HEK293 (cell line): ENCODE results near the gene PNMA1.

ENCODE experiments used
- FEZF1 ChIP-seq: fragments of 450-650 bp; formaldehyde crosslinking; IDR thresholded peaks from 2 replicates; pipeline ENCODE4 v1.5.1; 2016; ENCODE audit warnings: missing biosample characterization, missing genetic modification characterization
- GLI4 ChIP-seq: fragments of 450-650 bp; formaldehyde crosslinking; IDR thresholded peaks from 2 replicates; pipeline ENCODE4 v1.5.1; 2016; ENCODE audit warnings: missing biosample characterization, missing genetic modification characterization
- GLIS2 ChIP-seq: fragments of 450-650 bp; formaldehyde crosslinking; IDR thresholded peaks from 2 replicates; pipeline ENCODE4 v1.5.1; 2016; ENCODE audit warnings: missing biosample characterization, missing genetic modification characterization
- KLF9 ChIP-seq: fragments of 450-650 bp; formaldehyde crosslinking; IDR thresholded peaks from 2 replicates; pipeline ENCODE4 v1.5.1; 2016; ENCODE audit warnings: missing biosample characterization, missing genetic modification characterization, low read depth
- RBAK ChIP-seq: fragments of 450-650 bp; formaldehyde crosslinking; IDR thresholded peaks from 2 replicates; pipeline ENCODE4 v1.5.1; 2016; ENCODE audit warnings: missing biosample characterization, missing genetic modification characterization
- SETDB1 ChIP-seq: IDR thresholded peaks from one replicate; pipeline ENCODE4 v1.6.1; 2017; ENCODE audit warnings: mild to moderate bottlenecking, low read length, moderate library complexity, mixed read lengths; ENCODE audit not compliant: insufficient read length
- TRIM28 ChIP-seq: IDR thresholded peaks from 2 replicates; pipeline ENCODE4 v1.6.1; 2011; ENCODE audit warnings: low read length, control low read depth, borderline replicate concordance
- ZBTB17 ChIP-seq: fragments of 450-650 bp; formaldehyde crosslinking; IDR thresholded peaks from 2 replicates; pipeline ENCODE4 v1.5.1; 2016; ENCODE audit warnings: missing biosample characterization, missing genetic modification characterization
- ZFP37 ChIP-seq: fragments of 450-650 bp; formaldehyde crosslinking; IDR thresholded peaks from 2 replicates; pipeline ENCODE4 v1.5.1; 2016; ENCODE audit warnings: missing biosample characterization, missing genetic modification characterization
- ZNF10 ChIP-seq: fragments of 450-650 bp; formaldehyde crosslinking; IDR thresholded peaks from 2 replicates; pipeline ENCODE4 v1.5.1; 2017; ENCODE audit warnings: missing biosample characterization, missing genetic modification characterization
- ZNF112 ChIP-seq: fragments of 450-650 bp; formaldehyde crosslinking; IDR thresholded peaks from 2 replicates; pipeline ENCODE4 v1.5.0; 2017; ENCODE audit warnings: missing biosample characterization, missing genetic modification characterization
- ZNF140 ChIP-seq: fragments of 450-650 bp; formaldehyde crosslinking; IDR thresholded peaks from 2 replicates; pipeline ENCODE4 v1.5.1; 2016; ENCODE audit warnings: missing biosample characterization, missing genetic modification characterization
- ZNF148 ChIP-seq: fragments of 450-650 bp; formaldehyde crosslinking; IDR thresholded peaks from 2 replicates; pipeline ENCODE4 v1.5.0; 2017; ENCODE audit warnings: missing biosample characterization, missing genetic modification characterization, borderline replicate concordance
- ZNF16 ChIP-seq: fragments of 450-650 bp; formaldehyde crosslinking; IDR thresholded peaks from 2 replicates; pipeline ENCODE4 v1.5.1; 2016; ENCODE audit warnings: low read depth, missing biosample characterization, missing genetic modification characterization
- ZNF169 ChIP-seq: fragments of 450-650 bp; formaldehyde crosslinking; IDR thresholded peaks from 2 replicates; pipeline ENCODE4 v1.5.1; 2016; ENCODE audit warnings: missing biosample characterization, missing genetic modification characterization
- ZNF292 ChIP-seq: fragments of 450-650 bp; formaldehyde crosslinking; IDR thresholded peaks from 2 replicates; pipeline ENCODE4 v1.5.1; 2016; ENCODE audit warnings: low read depth, missing biosample characterization, missing genetic modification characterization, borderline replicate concordance
- ZNF302 ChIP-seq: fragments of 450-650 bp; formaldehyde crosslinking; IDR thresholded peaks from 2 replicates; pipeline ENCODE4 v1.5.1; 2016; ENCODE audit warnings: missing biosample characterization, missing genetic modification characterization, low read depth
- ZNF350 ChIP-seq: fragments of 450-650 bp; formaldehyde crosslinking; IDR thresholded peaks from 2 replicates; pipeline ENCODE4 v1.5.0; 2017; ENCODE audit warnings: missing biosample characterization, mild to moderate bottlenecking, missing genetic modification characterization
- ZNF398 ChIP-seq: fragments of 450-650 bp; formaldehyde crosslinking; IDR thresholded peaks from 2 replicates; pipeline ENCODE4 v1.5.1; 2017; ENCODE audit warnings: missing biosample characterization, missing genetic modification characterization
- ZNF521 ChIP-seq: fragments of 450-650 bp; formaldehyde crosslinking; IDR thresholded peaks from 2 replicates; pipeline ENCODE4 v1.5.1; 2017; ENCODE audit warnings: missing biosample characterization, mild to moderate bottlenecking, missing genetic modification characterization
- ZNF555 ChIP-seq: fragments of 450-650 bp; formaldehyde crosslinking; conservative IDR thresholded peaks from 2 replicates; pipeline ENCODE4 v1.5.1; 2017; ENCODE audit warnings: missing biosample characterization, mild to moderate bottlenecking, missing genetic modification characterization, inconsistent platforms
- ZNF571 ChIP-seq: fragments of 450-650 bp; formaldehyde crosslinking; IDR thresholded peaks from 2 replicates; pipeline ENCODE4 v1.5.0; 2017; ENCODE audit warnings: missing biosample characterization, missing genetic modification characterization
- ZNF596 ChIP-seq: fragments of 450-650 bp; IDR thresholded peaks from 2 replicates; pipeline ENCODE4 v1.5.0; 2018; ENCODE audit warnings: missing biosample characterization, mild to moderate bottlenecking, missing genetic modification characterization, moderate library complexity
- ZNF624 ChIP-seq: fragments of 450-650 bp; formaldehyde crosslinking; IDR thresholded peaks from 2 replicates; pipeline ENCODE4 v1.5.1; 2017; ENCODE audit warnings: missing biosample characterization, missing genetic modification characterization
- TF ChIP-seq, protein P1 (sequence below): fragments of 450-650 bp; formaldehyde crosslinking; IDR thresholded peaks from 2 replicates; pipeline ENCODE4 v1.5.1; 2016; ENCODE audit warnings: missing biosample characterization, missing genetic modification characterization, low read depth
- TF ChIP-seq, protein P2 (sequence below): fragments of 450-650 bp; formaldehyde crosslinking; IDR thresholded peaks from 2 replicates; pipeline ENCODE4 v1.5.1; 2016; ENCODE audit warnings: missing biosample characterization, missing genetic modification characterization, borderline replicate concordance
- TF ChIP-seq, protein P3 (sequence below): fragments of 450-650 bp; formaldehyde crosslinking; IDR thresholded peaks from 2 replicates; pipeline ENCODE4 v1.5.1; 2016; ENCODE audit warnings: missing biosample characterization, missing genetic modification characterization

The PNMA1 gene

DNA sequence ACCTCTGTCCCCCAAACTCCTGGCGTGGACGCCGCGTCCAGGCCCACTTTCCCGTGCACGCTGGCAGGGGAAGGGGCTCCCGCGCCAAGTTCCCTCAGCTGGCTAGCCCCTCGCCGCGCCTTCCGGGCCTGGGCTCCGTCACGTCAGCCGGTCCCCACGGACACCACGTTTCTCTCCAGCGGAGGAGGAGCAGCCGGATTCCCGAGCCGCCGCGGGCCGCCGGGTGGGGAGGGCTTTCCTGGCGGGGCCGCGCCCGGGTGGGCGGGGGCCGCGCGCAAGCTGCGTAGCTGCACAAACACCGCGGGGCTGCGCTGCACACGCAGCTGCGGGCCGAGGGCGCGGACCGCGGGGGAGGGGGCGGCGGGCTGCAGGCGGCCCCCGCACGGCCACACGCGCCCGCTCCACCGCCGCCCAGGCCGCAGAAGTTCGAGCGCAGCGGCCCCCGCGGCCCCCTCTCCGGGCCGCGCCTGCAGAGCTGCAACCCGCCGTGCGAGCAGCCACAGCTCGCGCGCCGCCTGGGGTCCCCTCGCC is 45.1 kb upstream of the PNMA1 start (continued):
- TF ChIP-seq ZNF140 (tag by site-specific recombination) (no peak), ZNF10 (tag by site-specific recombination) (no peak), ZNF302 (tag by site-specific recombination) (no peak), ZNF571 (tag by site-specific recombination) (no peak), ZNF398 (tag by site-specific recombination) (no peak), ZNF521 (tag by site-specific recombination) (no peak), ZNF624 (tag by site-specific recombination) (no peak), ZNF112 (tag by site-specific recombination) (no peak), ZNF169 (no peak), ZNF148 (no peak), GLI4 (tag by site-specific recombination) (0 out of 2 replicates have a peak, but pooled peaks have one; percentile 40), TRIM28 (no peak), SETDB1 (no peak), ZBTB17 (tag by site-specific recombination) (no peak), ZNF292 (tag by site-specific recombination) (no peak), ZNF596 (tag by site-specific recombination) (no peak), RBAK (tag by site-specific recombination) (no peak), ZNF350 (tag by site-specific recombination) (no peak), FEZF1 (tag by site-specific recombination) (no peak), GLIS2 (tag by site-specific recombination) (no peak), KLF9 (tag by site-specific recombination) (peak; percentile 32; the same call in 1 of the 2 replicates), ZFP37 (no peak), ZNF555 (no peak), ZNF16 (no peak)
- TF ChIP-seq, protein P1, sequence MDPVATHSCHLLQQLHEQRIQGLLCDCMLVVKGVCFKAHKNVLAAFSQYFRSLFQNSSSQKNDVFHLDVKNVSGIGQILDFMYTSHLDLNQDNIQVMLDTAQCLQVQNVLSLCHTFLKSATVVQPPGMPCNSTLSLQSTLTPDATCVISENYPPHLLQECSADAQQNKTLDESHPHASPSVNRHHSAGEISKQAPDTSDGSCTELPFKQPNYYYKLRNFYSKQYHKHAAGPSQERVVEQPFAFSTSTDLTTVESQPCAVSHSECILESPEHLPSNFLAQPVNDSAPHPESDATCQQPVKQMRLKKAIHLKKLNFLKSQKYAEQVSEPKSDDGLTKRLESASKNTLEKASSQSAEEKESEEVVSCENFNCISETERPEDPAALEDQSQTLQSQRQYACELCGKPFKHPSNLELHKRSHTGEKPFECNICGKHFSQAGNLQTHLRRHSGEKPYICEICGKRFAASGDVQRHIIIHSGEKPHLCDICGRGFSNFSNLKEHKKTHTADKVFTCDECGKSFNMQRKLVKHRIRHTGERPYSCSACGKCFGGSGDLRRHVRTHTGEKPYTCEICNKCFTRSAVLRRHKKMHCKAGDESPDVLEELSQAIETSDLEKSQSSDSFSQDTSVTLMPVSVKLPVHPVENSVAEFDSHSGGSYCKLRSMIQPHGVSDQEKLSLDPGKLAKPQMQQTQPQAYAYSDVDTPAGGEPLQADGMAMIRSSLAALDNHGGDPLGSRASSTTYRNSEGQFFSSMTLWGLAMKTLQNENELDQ (tag by site-specific recombination): no peak
- TF ChIP-seq, protein P2, sequence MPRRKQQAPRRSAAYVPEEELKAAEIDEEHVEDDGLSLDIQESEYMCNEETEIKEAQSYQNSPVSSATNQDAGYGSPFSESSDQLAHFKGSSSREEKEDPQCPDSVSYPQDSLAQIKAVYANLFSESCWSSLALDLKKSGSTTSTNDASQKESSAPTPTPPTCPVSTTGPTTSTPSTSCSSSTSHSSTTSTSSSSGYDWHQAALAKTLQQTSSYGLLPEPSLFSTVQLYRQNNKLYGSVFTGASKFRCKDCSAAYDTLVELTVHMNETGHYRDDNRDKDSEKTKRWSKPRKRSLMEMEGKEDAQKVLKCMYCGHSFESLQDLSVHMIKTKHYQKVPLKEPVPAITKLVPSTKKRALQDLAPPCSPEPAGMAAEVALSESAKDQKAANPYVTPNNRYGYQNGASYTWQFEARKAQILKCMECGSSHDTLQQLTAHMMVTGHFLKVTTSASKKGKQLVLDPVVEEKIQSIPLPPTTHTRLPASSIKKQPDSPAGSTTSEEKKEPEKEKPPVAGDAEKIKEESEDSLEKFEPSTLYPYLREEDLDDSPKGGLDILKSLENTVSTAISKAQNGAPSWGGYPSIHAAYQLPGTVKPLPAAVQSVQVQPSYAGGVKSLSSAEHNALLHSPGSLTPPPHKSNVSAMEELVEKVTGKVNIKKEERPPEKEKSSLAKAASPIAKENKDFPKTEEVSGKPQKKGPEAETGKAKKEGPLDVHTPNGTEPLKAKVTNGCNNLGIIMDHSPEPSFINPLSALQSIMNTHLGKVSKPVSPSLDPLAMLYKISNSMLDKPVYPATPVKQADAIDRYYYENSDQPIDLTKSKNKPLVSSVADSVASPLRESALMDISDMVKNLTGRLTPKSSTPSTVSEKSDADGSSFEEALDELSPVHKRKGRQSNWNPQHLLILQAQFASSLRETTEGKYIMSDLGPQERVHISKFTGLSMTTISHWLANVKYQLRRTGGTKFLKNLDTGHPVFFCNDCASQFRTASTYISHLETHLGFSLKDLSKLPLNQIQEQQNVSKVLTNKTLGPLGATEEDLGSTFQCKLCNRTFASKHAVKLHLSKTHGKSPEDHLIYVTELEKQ (tag by site-specific recombination): no peak
- TF ChIP-seq, protein P3, sequence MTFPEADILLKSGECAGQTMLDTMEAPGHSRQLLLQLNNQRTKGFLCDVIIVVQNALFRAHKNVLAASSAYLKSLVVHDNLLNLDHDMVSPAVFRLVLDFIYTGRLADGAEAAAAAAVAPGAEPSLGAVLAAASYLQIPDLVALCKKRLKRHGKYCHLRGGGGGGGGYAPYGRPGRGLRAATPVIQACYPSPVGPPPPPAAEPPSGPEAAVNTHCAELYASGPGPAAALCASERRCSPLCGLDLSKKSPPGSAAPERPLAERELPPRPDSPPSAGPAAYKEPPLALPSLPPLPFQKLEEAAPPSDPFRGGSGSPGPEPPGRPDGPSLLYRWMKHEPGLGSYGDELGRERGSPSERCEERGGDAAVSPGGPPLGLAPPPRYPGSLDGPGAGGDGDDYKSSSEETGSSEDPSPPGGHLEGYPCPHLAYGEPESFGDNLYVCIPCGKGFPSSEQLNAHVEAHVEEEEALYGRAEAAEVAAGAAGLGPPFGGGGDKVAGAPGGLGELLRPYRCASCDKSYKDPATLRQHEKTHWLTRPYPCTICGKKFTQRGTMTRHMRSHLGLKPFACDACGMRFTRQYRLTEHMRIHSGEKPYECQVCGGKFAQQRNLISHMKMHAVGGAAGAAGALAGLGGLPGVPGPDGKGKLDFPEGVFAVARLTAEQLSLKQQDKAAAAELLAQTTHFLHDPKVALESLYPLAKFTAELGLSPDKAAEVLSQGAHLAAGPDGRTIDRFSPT (tag by site-specific recombination): no peak
